Measurements from ENCODE around the gene UCHL3.

Gene UCHL3

GRCh38 chr13:75621147-75621546 is 71.6 kb downstream of the UCHL3 start:
- DNase-seq (ENCODE audit: low read depth in 2 of 2), result no peak

GRCh38 chr13:75628801-75629200 is 79.2 kb downstream of the UCHL3 start:
- DNase-seq (ENCODE audit: low read depth in 2 of 2), result no peak

- DNase-seq (ENCODE audit: low read depth in 2 of 2), result no peak
Observed at GRCh38 chr13:75633285-75633684, 83.7 kb downstream of the UCHL3 start.

GRCh38 chr13:75635101-75635827 is 85.7 kb downstream of the UCHL3 start:
- DNase-seq (ENCODE audit: low read depth in 2 of 2), result no peak

- peak in 1 of 2 donors; percentile 49 for DNase-seq (ENCODE audit: low read depth in 2 of 2)
Observed at GRCh38 chr13:75635828-75636435, 86.3 kb downstream of the UCHL3 start, which contains the start of gene LMO7. Gene LMO7 (plus strand): TSS chr13:75636330. CDS start chr13:75636658, 328 bp downstream.

DNA sequence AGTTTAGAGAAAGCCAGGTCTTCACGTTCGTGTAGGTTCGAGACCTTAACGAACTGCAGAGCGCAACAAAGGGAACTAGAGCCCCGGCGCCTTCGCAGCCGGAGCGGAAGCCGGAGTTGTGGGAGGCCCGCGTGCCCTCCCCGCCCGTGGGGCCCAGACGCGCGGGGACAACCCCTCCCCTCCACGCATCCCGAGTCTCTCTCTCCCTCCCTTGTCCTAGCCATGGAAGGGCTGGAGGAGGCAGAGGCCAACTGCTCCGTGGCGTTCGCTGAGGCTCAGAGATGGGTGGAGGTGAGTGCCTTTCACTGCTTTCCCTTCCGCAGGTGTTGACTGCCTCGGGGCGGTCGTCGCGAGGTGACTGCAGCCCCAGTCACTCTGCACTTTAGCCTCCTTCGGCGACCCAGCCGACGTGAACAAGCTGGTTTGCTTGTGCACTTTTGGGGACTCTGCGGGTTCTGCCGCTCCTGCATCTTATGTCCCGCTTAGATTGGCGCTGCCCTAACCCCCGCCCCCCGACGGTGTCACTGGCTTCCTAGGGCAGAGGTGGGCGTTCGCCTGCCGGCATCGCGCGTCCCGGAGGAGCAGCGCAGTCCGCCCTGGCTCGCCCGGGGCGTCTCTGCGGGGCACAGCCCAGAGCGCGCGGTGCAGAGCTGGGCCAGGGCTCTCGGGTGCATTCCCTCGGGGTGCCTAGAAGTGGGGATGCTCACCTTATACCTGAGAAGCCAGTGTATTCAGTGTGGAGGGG is 87.0 kb downstream of the UCHL3 start:
- DNase-seq (ENCODE audit: low read depth in 2 of 2), result peak in 1 of 2 donors; percentile 27

GRCh38 chr13:75637181-75637750 is 87.7 kb downstream of the UCHL3 start:
- DNase-seq (ENCODE audit: low read depth in 2 of 2), result no peak

DNA sequence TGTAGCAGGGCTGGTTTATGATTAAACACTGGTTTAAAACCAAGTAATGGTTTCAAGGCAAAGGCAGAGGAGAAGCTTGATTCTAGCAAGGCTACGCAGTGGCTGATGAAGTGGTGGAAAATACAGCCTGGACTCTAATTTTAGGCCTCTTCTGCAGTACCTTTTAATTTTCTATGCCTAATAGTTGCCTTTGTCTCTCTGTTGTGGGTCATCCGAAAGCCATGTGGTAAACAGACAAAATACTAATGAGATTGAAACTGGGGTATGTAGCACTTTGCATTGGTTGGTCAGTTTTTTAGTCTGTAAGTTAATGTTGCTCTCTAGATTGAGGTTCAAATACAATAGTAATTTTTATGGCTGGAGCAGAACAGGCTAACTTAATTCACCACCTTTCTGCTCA is 89.9 kb downstream of the UCHL3 start:
- DNase-seq (ENCODE audit: low read depth in 2 of 2), result no peak

DNA sequence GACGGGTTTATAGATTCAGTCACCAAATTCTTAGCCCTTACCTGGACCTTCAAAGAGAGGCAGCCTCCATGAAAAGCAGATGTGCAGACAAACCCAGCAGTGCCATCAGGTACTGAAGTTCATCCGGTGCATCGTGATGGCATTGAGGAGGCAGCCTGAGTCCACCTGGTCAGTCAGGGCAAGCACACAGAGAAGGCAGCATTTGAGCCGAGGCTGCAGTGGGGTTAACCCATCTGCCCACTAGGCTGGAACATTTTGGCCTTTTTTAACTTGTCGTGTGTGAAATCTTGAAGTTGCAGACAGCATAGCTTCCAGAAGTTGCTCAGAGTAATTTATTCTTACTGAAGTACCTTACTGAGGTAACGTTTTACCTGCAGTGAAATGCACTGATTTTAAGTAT is 91.4 kb downstream of the UCHL3 start:
- no peak for DNase-seq (ENCODE audit: low read depth in 2 of 2)

DNA sequence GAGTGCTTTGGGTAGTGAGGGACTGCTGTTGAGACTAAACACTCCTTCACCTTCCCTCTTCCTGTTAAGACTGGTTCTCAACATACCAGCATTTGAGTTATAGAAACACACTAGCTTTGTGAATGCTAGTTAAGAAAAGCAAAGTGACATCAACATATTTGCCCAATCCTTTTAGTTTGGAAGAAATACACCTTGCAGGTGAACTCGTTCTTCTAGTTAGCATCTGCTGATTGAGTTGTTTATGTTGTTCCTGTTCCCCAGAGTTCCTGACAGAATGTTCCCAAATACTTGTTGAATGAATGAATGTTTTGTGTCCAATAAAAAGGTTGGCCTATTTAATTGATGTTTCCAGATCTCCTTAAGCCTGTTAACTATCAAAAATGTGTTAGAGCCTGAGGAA is 93.6 kb downstream of the UCHL3 start:
- DNase-seq (ENCODE audit: low read depth in 2 of 2), result no peak

DNA sequence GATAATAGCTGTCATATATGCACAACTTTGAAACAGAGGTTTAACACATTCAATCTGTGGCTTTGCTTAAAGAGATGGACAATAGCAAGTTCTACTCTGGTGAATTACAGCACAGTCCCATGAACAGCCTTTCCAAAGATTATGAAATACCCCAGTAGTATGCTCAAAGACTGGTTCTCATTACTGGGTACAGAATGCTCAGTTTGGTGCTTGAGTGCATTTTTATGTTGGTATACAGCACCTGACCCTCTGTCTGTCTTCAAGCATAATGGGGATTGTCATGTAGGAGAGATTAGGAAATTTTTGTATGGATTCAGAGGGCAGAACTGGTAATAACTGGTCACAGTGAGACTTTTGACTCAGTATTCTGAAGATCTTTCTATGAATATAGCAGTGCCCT is 94.1 kb downstream of the UCHL3 start:
- DNase-seq (ENCODE audit: low read depth in 2 of 2), result no peak

GRCh38 chr13:75645141-75645540 is 95.5 kb downstream of the UCHL3 start:
- no peak for DNase-seq (ENCODE audit: low read depth in 2 of 2)

- DNase-seq (ENCODE audit: low read depth in 2 of 2), result no peak
Observed at GRCh38 chr13:75647126-75647784, 97.7 kb downstream of the UCHL3 start.

GRCh38 chr13:75648446-75648845 is 98.9 kb downstream of the UCHL3 start:
- DNase-seq (ENCODE audit: low read depth in 2 of 2), result no peak

- no peak for DNase-seq (ENCODE audit: low read depth in 2 of 2)
Observed at GRCh38 chr13:75651013-75651412, 101.4 kb downstream of the UCHL3 start.

DNA sequence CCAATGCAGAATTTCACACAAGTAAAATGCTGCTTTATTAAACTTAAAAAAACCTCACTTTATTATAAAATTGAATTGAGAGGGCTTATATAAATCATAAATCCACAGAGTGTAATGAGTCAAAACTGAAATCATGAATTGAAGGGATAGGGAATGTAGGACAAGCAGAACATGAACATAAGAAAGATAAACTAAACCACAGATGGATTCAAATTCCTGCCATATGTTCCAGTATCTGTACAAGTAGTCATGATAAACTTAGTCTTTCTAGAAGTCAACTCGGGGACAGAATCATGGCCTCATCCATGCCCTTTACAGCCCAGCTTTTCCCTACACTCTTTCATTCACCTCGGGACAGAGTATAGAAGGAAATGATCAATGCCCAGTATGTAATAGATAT is 103.1 kb downstream of the UCHL3 start:
- DNase-seq (ENCODE audit: low read depth in 2 of 2), result no peak

Data from stimulated activated CD8-positive, alpha-beta memory T cell treated with anti-CD3 and anti-CD28 coated beads, Interleukin-7, amount 100 ng/mL, for 4 hours (primary cell).